Measurements from ENCODE around the gene LIPA.

The LIPA gene

DNA sequence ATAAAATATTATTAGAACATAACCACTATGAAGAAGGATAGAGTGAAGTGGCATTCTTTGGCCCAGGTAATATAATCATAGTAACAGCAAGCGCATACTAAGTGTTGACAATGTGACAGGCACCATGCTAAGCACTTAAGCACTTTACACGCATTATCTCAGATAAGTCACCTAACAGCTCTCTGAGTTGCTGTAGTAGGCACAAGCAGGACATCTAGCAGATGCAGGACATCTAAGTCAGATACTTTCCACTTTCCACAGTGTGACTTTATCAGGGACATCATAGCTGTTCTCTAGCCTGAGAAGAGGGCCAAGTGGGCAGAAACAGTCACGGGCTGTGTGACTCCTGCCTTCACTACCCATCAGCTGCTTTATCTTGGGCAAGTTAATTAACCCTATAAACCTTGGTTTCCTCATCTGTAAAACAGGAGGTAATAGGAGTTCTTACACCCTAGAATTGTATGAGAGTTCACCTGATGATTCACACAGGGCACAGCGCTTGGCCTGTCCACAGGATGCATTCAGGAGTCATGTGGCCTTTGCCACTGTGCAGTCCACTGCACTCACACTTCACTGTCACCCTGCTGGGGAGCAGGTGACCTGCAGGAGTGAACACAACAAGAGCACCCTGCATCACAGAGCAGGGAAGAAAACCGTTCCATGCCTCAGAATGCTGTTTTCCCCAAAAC, 12.5 kb downstream of the LIPA start:
- DNase-seq, result no peak

DNA sequence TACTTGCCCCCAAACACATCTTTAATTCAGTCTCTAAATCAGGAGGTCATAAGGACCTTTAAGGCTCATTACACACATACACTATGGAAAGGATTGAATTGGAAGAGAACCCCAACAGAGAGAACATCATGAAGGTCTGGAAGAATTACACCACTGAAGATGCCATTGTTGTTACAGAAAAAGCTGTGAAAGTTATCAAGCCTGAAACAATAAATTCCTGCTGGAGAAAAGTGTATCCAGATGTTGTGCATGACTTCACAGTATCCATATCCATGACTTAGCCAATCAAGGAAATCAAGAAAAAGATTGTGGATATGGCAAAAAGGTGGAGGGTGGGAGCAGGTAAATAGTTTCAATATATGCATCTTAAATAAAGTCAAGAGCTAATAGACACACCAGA, 13.7 kb downstream of the LIPA start:
- no peak for DNase-seq

DNA sequence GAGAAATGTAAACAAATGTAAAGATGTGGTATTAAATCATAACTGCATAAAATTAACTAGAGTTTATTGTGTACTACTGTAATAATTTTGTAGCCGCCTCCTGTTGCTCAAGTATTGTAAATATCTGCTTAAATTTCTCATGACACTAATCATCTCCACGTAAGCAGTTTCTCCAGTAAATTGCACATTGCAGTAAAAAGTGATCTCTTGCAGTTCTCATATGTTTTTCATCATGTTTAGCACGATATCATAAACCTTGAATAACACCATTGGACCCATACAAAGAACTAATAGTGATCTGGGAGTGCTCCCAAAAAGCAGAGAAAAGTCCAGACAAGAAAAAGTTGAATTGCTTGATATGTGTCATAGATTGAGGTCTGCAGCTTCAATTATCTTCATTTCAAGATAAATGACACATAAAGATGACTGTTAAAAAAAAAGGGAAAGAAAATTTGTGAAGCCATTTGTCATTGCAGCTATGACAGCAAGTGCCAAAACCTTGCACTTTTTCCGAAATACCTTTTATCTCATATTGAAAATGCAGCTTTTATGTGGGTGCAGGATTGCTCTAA, 15.3 kb downstream of the LIPA start:
- no peak for DNase-seq

DNA sequence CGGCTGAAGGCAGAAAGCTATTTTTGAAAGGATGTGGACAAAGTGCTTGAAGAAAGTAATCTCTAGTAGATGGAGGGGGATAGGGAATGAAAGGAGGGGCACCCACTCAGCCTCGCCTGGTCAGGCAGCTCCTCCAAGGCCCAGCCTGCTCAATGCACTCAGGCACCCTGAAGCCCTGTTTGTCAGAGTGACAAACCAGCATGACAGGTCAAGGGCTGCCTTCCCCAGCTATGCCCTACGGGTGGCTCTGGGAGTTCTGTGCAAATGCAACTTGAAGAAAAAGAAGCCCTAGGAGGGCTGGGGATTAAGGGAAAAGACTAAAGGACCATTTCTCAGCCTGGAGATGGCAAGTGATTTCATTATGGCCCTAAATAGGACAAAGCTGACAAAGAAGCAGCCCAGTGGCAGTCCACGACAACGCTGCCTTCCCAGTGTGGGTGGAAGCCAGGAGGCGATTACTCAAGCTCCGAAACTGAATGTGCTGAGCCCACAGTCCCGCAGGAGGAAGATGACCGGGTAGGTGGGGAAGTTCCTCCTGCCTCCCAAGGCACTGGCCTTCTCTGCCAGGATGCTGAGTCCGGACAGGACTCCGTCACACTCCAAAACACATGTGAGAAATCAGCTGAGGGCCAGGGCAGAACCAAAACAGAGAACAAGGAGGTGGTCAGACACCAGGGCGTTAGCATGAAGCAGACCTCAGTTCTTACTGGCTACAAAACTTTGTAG, 16.3 kb downstream of the LIPA start:
- no peak for DNase-seq

DNA sequence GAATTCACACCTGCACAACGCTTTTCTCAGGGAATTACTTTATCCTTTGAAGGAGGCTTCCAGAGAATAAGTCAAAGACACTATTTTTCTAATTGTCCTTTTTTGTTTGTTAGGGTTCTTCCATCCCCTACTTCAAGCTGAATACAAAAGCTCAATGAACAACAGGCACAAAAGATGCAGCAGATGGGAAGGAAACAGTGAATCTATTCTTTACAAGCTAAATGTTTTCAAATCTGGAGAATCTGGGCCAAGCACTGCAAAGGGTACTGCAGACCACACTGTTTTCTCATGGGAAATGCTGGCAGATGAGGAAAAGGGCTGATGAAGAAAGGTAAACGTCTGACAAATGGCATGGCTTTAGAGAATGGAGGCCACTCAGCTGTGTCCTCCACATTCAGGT, 18.5 kb downstream of the LIPA start:
- no peak for DNase-seq

DNA sequence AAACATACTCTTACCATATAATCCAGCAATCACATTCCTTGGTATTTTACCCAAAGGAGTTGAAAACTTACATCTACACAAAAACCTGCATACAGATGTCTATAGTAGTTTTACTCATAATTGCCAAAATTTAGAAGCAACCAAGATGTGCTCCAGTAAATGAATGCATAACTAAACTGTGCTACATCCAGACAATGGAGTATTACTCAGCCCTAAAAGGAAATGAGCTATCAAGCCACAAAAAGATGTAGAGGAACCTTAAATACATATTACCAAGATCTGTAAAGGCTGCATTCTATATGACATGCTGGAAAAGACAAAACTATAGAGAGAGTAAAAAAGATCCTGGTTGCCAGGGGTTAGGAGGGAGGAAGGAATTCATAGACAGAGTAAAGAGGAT, 22.6 kb downstream of the LIPA start:
- DNase-seq, result no peak

DNA sequence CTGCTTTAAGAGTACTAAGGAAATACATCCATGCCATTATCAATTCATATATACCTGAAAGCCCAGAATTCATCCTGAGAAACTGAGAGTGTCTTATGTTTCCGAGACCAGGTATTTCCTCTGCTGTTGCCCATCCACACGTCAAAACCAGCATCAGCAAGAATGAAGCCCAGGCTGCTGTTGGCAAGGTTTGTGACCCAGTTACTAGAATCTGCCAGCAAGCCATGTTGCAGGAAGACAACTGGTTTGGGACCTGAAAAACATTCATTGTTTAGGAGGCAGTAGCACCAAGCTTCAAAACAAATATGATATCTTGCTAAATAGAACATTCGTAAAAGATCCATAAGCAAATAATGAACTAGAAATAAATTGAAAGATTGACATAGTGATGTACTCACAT, 23.4 kb downstream of the LIPA start:
- DNase-seq, result no peak

DNA sequence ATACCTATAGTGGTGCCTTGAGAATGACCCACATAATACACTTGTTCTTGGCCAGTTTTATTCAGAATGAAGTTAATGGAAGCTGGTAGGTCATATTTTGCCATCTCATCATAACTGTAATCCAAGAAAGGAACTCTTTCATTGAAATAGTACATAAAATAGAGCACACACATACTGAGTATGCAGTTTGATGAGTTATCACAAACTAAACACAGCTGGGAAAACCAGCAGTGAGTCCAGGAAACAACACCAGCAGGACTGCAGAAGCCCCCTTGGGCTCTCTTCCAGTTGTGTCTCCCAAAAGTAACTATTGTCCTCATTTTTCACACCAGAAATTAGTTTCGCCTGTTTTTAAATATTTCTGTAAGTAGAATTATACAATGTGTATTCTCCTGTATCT, 24.7 kb downstream of the LIPA start:
- DNase-seq, result no peak

DNA sequence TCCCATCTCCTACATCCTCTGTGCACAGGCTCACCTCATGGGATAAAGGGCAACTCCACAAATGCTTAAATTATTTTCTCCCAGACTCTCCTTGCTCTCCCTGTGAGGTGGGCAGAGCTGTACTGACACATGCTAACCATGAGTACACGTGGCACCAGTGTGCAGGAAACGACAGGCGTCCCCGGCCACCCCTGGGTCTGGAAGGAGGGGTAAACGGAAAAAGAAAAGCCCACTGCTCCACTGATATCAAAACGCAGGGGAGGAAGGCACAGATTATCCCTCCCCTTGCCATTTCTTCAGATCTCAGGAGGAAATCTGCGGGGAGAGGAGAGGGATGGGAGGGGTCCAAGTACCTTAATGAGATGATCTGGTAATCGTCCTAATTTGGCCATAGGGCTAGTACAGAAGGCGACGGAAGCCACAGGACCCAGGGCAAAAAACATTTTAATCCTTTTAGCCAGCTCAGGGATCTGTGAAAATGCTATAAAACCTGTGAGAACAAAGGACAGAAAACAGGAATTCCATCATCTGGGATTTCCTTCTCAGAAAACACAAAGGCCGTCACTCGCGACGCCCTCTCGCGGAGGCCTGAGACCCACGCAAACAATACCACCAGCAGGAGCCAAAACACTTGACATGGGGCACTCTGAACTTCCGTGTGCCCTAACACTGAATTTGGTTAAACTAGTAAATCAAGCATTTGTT, 26.7 kb downstream of the LIPA start:
- no peak for DNase-seq

DNA sequence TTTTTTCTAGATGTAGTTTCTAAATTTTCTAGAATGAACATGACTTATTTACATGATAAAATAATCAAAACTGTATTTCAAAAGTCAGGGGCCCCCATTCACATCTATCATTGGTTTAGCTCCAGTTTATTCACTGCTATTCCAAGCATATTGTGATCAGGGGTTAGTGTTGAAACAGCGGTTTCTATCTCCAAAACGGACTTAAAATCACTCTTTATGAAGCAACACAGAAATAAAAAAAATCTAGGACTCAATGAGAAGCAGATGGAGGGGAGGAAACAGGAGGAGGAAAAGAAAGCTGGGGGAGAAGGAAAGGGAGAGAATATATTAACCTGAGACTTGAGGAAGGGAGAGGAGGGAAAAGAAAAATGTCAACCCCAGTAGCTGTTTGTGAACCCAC, 29.7 kb downstream of the LIPA start:
- no peak for DNase-seq

DNA sequence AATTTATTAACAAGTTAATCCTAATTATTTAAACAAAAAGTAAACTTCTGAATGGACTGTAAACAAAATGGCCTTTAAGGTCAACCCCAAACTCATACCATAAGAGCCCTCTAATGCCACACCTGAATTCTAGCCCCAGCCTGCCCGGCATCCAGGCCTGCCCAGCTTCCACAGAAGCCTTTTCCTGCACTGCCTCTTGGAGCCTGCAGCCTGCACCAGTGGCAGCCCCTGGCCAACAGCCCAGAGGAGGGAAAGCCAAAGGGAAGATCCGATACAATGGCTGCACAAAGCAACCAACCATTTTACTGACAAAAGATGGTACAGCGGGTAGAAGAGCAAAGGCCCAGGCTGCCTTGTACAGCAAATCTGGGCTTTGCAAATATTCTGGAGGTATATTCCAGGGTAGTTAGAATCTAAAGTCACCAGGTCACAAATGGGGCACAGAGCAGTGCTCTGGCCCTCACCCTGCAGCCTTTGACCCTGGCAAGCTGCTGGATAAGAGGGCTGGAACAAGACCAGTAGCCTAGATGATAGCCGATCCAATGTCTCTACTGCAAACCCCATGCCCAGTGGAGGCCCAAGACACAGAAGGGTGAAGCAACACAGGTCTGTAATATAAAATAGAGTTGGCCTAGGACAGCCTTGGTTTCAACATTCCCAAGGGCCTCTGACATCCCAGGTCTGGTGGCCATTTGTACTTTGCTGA, 31.9 kb downstream of the LIPA start:
- no peak for DNase-seq

DNA sequence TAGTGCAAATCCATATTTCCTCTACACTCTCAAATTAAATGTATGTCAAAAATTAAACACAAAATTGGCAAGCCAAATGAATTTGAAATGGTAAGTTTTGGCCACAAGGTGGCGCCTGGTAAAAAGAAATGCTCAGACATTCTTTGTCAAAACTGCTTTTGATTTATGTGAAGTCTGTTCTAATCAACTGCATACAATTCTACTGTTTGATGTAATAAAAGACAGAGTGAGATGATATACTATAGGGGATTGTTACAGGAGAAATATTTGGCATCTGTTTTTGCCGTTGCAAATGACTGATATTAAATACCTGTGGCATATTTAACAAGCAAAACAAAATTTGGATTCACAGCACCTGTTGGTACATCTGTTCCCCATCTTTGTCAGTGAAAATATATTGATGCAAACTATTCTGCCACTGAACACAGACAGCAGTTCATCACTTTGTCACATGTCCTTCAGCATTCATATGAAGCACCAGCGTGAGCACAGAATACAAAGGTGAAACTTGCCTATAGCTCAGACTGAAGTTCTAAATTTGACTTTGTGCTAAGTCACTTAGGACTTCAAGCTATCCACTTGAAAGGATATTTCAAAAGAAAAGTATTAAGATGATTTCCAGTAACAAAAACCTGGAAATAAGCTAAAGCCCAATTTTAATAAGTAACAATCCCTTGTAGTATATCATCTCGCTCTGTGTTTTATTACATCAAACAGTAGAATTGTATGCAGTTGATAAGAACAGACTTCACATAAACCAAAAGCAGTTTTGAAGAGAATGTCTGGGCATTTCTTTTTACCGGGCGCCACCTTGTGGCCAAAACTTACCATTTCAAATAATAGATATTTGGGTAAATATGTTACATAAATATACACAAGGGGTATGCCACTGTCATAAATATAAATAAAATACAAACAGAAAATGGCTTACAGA, 34.3 kb downstream of the LIPA start:
- DNase-seq, result peak; percentile 73

DNA sequence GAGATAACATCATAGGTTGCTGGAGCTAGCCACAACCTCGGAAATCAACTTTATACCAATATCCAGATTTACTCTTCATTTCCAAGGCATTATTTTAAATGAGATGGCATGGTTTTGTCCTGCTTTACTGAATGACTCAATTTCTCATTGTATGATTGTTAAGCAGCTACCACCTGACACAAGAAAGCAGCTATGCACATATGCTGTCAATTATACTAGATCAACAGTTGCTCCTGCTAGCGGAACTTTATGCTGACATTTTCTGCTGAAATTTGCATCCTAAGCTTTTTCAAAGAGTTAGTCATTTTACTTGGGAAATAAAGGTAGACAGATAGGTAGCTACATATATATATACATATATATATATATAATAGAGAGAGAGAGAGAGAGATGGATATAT, 35.5 kb downstream of the LIPA start:
- no peak for DNase-seq

DNA sequence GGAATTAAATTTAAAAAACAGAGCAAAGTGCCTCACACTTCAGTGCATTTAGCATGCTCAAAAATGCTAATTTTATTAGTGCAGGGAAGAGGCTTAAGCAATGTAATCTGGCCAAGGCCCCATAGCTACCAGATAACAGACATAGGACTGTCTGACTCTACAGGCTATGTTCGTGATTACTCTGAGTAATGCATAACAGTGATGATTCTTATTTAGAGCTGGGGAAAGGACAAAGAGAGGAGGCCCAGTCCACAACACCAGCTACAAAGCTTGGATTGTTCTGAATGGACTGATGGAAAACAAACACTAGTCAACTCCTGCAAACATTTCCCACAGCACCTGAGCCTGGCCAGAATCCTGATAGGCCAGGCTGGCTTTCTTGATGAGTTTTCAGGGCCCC, 36.1 kb downstream of the LIPA start:
- no peak for DNase-seq

DNA sequence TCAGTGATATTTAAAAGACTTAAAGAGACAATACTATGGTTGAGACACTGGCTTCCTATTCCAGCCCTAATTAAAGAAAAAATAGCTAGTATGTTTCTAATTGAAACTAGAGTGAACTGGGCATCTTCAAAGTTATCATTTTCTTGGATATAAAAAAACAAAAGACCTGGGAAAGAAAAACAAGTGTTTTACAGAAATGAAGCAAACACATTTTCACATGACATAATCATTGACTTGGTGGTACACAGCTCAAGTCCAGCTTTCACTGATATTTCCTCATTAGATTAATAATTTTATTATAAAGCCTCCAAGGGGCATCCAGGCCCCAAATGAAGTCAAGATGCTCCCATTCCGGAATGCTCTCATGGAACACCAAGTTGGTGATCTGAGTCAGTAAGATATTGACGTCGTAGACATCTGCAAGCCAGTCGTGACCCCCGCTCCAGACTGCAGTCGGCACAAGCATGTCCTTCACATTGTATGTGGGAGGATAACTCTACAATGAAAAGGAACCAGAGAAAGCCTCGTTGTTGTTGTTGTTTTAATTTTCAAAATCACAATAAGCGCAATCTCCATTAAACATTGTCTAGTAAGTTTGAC, 36.9 kb downstream of the LIPA start:
- DNase-seq, result no peak

DNA sequence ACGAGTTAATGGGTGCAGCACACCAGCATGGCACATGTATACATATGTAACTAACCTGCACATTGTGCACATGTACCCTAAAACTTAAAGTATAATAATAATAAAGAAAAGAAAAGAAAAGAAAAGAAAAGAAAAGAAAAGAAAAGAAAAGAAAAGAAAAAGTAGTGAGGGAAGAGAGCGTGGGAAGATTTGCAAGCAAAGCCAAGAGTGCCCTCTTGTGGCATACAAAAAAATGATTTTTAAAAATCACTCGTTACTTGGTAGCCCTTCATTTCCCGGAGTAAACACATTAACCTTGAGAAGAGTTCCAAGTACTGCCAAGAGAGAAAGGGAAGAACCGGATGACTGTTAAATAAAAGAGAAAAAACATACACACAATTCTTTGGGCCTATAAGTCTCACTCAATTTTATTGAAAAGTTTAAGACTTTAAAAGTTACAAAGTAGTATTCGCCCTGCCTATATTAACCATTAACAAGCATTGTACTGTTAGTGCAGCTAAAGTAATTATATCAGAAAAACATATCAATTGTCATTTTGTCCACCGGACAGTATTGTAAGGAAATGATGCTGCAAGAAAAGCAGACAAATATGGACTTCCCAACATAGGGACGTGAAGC, 38.3 kb downstream of the LIPA start:
- peak; percentile 62 for DNase-seq

DNA sequence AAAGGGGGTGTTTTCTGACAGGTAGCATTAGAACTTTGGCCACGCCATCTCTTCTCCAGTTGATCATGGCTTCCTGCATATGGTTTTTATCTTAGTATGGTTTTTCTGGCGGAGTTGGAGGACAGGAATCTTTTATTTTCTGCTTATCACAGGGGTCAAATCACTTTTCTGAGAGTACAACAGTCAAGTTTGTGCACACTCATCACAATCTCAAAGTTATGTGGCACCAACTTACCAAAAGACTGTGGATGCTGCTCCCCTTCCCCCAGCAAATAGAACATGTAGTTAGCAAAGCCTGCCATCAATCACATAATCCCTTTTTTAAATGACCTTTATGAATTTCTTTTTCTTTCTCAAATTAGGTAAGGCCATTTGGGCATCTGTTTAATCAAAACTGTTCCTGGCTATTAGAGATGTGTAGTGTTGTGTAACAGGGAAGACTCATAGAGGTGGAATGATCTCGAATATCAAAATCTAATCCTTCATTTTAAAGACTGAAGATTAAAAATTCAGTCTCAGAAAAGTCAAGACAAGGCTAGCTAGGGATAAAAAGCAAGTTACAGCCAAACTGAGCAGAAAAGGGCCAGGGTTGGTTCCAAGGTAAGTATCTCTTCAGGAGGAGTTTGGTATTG, 40.7 kb downstream of the LIPA start:
- no peak for DNase-seq

DNA sequence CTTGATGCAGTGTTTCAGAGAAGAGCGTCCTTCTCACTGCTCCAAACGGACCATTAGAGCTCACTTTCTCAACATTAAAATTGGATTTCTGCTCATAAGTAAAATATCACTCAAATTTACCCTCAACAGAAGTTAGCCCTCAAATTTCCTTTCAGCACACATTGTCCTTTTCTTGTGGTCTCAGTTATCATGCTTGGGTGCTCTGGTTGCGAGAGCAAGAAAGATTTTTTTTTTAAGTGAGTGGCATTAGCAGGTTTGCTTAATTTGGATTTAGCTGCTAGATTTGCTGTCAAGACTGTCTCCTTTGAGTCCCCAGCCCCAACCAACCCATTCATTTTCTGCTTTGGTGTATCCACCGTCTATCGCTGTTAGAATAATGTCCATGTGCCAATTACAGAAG, 41.9 kb downstream of the LIPA start:
- DNase-seq, result no peak

DNA sequence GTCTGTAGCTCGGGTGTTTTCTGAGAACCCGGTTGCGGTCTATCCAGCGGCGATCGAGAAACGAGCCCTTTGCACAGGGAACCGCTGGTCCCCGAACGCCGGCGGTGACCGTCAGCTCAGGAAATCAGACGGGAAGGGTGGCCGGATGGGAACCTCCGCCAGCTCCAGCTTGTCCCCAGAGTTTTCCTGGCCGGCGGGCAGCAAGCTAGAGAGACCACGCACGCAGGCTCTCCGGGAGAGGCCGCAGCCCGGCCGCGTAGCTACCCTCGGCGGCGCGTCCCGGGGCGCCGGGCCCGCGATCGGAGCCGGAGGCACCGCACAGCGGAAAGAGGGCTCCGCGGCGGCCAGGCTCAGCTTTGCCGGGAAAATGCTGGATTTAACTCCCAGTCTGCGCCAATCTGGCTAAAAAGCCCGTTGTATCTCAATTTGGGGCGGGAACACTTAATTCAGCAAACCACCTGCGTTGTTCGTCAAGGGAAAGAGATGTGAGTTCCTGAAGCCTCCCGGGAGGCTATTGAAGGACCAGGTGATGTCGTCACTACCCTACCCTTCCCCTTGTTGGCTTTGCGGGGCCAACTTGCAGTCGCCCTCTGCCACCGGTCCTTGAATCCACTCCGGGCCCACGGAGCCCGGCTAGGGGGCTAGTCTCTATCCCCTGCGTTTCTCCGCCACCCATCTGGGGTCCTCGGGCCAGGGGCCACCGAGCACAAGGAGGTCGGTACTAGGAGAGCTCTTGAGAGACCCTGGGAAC, 43.6 kb downstream of the LIPA start:
- no peak for DNase-seq

All from CD4-positive, alpha-beta T cell treated with Interleukin-12 subunit alpha and Interleukin-12 subunit beta, for 1 hour (primary cell).